Measurements from ENCODE around the gene AP1G2. TPM values are rescaled to one million over a fixed set of nuclear protein-coding genes. Genes with fewer than 3 reads are reported as not detected.

Gene AP1G2
- total and polyA plus RNA-seq, 2 of the 13 experiments (the other 11 are each of a cell fraction or from before 2014, with no cell fraction given), result 96.9 to 611 TPM

GRCh38 chr14:23600806-23601205, 33.2 kb upstream of the AP1G2 start (continued):
- TF ChIP-seq AGO1 (IDR thresholded peaks at IDR 0.05; ENCODE audit: low read depth, low read length, poor library complexity, severe bottlenecking) (no peak), SAFB2 (CRISPR knock-in tag; IDR thresholded peaks at IDR 0.05; ENCODE audit: borderline replicate concordance, low read depth) (no peak), NR0B2 (CRISPR knock-in tag; IDR thresholded peaks at IDR 0.05) (no peak), ZNF83 (CRISPR knock-in tag; IDR thresholded peaks at IDR 0.05; ENCODE audit: borderline replicate concordance) (no peak), ZNF878 (CRISPR knock-in tag; IDR thresholded peaks at IDR 0.05) (no peak), ZSCAN12 (CRISPR knock-in tag; IDR thresholded peaks at IDR 0.05) (no peak), DNMT3B (CRISPR knock-in tag; conservative IDR thresholded peaks at IDR 0.05) (0 out of 2 replicates have a peak, but pooled peaks have one; percentile 26), ADNP (CRISPR knock-in tag; IDR thresholded peaks at IDR 0.05) (0 out of 2 replicates have a peak, but pooled peaks have one; percentile 49), MTERF4 (CRISPR knock-in tag; IDR thresholded peaks at IDR 0.05) (no peak), HNRNPH1 (optimal IDR thresholded peaks at IDR 0.05; ENCODE audit: low read depth, low read length) (no peak), POLR2G (IDR thresholded peaks at IDR 0.05; ENCODE audit: low read depth, low read length) (no peak), PHF8 (CRISPR knock-in tag; IDR thresholded peaks at IDR 0.05) (no peak), ZFP36L1 (CRISPR knock-in tag; IDR thresholded peaks at IDR 0.05) (no peak), PITX1 (CRISPR knock-in tag; IDR thresholded peaks at IDR 0.05) (no peak), SIX4 (CRISPR knock-in tag; IDR thresholded peaks at IDR 0.05) (0 out of 2 replicates have a peak, but pooled peaks have one; percentile 23), TAF1 (CRISPR knock-in tag; IDR thresholded peaks at IDR 0.05) (no peak), ZFP36L2 (CRISPR knock-in tag; IDR thresholded peaks at IDR 0.05) (no peak), KDM5A (IDR thresholded peaks at IDR 0.05; ENCODE audit: borderline replicate concordance, low read length) (no peak), SYNCRIP (IDR thresholded peaks at IDR 0.05; ENCODE audit: insufficient read depth, low read depth, low read length) (no peak), TERF1 (CRISPR knock-in tag; IDR thresholded peaks at IDR 0.05) (no peak), ZNF572 (CRISPR knock-in tag; IDR thresholded peaks at IDR 0.05) (no peak), ZNF629 (CRISPR knock-in tag; conservative IDR thresholded peaks at IDR 0.05) (peak; percentile 97), XRCC5 (optimal IDR thresholded peaks at IDR 0.05; ENCODE audit: low read length) (no peak), HHEX (CRISPR knock-in tag; IDR thresholded peaks at IDR 0.05) (0 out of 2 replicates have a peak, but pooled peaks have one; percentile 5), MLXIP (CRISPR knock-in tag; IDR thresholded peaks at IDR 0.05; ENCODE audit: borderline replicate concordance) (no peak), ZNF616 (CRISPR knock-in tag; IDR thresholded peaks at IDR 0.05; ENCODE audit: low read depth) (no peak)
